ENCODE measurements around the gene EEF2KMT. TPM values are rescaled to one million over a fixed set of nuclear protein-coding genes. Genes with fewer than 3 reads are reported as not detected.

Gene EEF2KMT
- total RNA-seq, 1 donor from 2014 or later, result 2.8 TPM

DNA sequence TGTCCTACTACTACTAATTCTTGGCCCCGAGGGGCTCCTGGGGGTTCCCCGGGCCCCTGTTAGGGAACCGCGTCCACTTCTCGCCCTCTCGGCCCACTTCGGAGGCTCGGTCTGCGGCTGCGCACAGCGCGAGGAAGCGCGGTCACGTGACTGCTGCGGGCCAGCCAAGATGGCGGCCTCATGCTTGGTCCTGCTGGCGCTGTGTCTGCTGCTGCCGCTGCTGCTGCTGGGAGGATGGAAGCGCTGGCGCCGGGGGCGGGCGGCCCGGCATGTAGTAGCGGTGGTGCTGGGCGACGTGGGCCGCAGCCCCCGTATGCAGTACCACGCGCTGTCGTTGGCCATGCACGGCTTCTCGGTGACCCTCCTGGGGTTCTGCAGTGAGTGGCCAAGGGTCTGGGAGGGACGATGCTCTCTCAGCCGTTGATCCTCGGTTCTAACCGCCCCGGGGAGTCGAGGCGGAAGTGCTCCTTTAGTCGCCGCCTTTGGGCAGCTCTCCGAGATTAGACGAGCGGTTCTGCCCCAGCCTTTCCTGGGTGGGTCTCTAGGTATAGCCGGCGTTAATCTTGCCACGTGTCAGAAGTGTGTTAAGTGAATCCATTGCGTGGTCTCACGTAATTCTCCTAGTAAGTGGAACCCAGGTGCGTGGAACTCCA lies 25.8 kb downstream of the EEF2KMT start, which contains the start of gene ALG1:
Gene ALG1, plus strand, starts transcription at position 163 of the 653 bp plus-strand sequence. Its CDS starts 7 bp downstream, at position 170.
- intact Hi-C loops (cut with DNase I), result loop anchor here (5.0 kb wide), 2 partner anchors 40 to 115 kb away; partner anchors contain the start of genes NAGPA and SEC14L5
- peak; percentile 42 to 93 for DNase-seq (ENCODE audit: low spot score in 2 of 2)
- peak within 1 kb of the TSS; percentile 66 to 77 for H3K27ac ChIP-seq
- H3K4me3 ChIP-seq, result peak within 1 kb of the TSS; percentile 63 to 68
- H3K4me1 ChIP-seq, result peaks cover 0 to 10% of the 10 kb centered on the region in 2 donors
- TF ChIP-seq, protein P1, sequence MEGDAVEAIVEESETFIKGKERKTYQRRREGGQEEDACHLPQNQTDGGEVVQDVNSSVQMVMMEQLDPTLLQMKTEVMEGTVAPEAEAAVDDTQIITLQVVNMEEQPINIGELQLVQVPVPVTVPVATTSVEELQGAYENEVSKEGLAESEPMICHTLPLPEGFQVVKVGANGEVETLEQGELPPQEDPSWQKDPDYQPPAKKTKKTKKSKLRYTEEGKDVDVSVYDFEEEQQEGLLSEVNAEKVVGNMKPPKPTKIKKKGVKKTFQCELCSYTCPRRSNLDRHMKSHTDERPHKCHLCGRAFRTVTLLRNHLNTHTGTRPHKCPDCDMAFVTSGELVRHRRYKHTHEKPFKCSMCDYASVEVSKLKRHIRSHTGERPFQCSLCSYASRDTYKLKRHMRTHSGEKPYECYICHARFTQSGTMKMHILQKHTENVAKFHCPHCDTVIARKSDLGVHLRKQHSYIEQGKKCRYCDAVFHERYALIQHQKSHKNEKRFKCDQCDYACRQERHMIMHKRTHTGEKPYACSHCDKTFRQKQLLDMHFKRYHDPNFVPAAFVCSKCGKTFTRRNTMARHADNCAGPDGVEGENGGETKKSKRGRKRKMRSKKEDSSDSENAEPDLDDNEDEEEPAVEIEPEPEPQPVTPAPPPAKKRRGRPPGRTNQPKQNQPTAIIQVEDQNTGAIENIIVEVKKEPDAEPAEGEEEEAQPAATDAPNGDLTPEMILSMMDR (IDR thresholded peaks at IDR 0.05), result no peak
- H3K27me3 ChIP-seq, result no peaks in the 10 kb centered on the region
- H3K9me3 ChIP-seq, result no peaks in the 10 kb centered on the region
- H3K36me3 ChIP-seq, result peaks cover 15 to 17% of the 10 kb centered on the region in 2 donors

DNA sequence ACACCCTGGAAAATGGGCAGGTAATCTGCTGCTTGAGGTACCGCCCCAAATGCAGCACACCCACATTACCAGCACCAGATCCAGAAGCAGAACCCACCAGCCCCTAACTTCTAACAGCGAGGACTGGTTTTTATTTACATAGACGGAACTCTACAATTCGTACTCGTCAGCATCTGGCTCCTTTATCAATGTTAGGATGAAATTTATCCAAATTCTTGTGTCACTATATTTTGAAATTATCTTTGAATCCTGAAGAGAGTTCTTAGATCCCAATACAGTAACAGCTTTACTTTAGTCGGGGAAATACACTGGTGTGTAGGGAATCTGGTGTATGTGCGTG lies 26.3 kb downstream of the EEF2KMT start:
- H3K27ac ChIP-seq, result peak overlapping the region; percentile 66 to 77
- TF ChIP-seq, protein P1 (IDR thresholded peaks at IDR 0.05), result no peak
- H3K36me3 ChIP-seq, result peaks cover 13 to 16% of the 10 kb centered on the region in 2 donors
- peak overlapping the region; percentile 63 to 68 for H3K4me3 ChIP-seq
- intact Hi-C loops (cut with DNase I), result loop anchor here (5.0 kb wide), 2 partner anchors 39 to 114 kb away; partner anchors contain the start of genes NAGPA and SEC14L5
- DNase-seq (ENCODE audit: low spot score in 2 of 2), result peak in 1 of 2 donors; percentile 39
- H3K4me1 ChIP-seq, result peaks cover 0 to 10% of the 10 kb centered on the region in 2 donors
- H3K27me3 ChIP-seq, result no peaks in the 10 kb centered on the region
- no peaks in the 10 kb centered on the region for H3K9me3 ChIP-seq

GRCh38 chr16:5070431-5071186 lies 27.0 kb downstream of the EEF2KMT start:
- no peaks in the 10 kb centered on the region for H3K9me3 ChIP-seq
- peaks cover 6 to 10% of the 10 kb centered on the region in 2 donors for H3K36me3 ChIP-seq
- peak overlapping the region in 1 of 2 donors; percentile 63 for H3K4me3 ChIP-seq
- H3K27ac ChIP-seq, result peak overlapping the region; percentile 66 to 77
- H3K27me3 ChIP-seq, result no peaks in the 10 kb centered on the region
- peaks cover 0 to 10% of the 10 kb centered on the region in 2 donors for H3K4me1 ChIP-seq
- TF ChIP-seq, protein P1 (IDR thresholded peaks at IDR 0.05), result no peak
- intact Hi-C loops (cut with DNase I), result loop anchor here (5.0 kb wide), 2 partner anchors 38 to 113 kb away; partner anchors contain the start of genes NAGPA and SEC14L5
- DNase-seq (ENCODE audit: low spot score in 2 of 2), result peak in 1 of 2 donors; percentile 54

DNA sequence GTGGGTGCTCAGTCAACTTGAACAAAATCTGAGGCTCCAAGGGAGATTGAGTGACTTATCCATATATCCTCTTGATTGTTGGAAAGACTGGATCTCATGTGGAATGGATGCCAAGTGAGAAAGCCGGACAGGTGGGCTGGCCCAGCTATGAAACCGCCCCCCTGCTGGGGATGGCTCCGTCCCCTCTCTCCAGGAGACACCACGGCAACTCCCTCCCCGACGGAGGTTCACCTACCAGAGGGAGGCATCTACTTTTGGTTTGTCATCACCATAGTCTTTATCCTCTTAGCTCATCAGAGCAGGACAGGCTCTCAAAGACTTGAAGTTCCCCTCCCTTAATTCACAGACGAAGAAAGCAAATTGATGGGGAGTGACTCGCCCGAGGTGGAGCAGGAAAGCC lies 27.7 kb downstream of the EEF2KMT start:
- H3K27ac ChIP-seq, result no peak overlapping the region
- intact Hi-C loops (cut with DNase I), result loop anchor here (5.0 kb wide), 2 partner anchors 38 to 113 kb away; partner anchors contain the start of genes NAGPA and SEC14L5
- peaks cover 0 to 3% of the 10 kb centered on the region in 2 donors for H3K36me3 ChIP-seq
- no peaks in the 10 kb centered on the region for H3K27me3 ChIP-seq
- peaks cover 0 to 12% of the 10 kb centered on the region in 2 donors for H3K4me1 ChIP-seq
- TF ChIP-seq, protein P1 (IDR thresholded peaks at IDR 0.05), result no peak
- DNase-seq (ENCODE audit: low spot score in 2 of 2), result peak in 1 of 2 donors; percentile 54
- H3K4me3 ChIP-seq, result no peak overlapping the region
- H3K9me3 ChIP-seq, result no peaks in the 10 kb centered on the region

DNA sequence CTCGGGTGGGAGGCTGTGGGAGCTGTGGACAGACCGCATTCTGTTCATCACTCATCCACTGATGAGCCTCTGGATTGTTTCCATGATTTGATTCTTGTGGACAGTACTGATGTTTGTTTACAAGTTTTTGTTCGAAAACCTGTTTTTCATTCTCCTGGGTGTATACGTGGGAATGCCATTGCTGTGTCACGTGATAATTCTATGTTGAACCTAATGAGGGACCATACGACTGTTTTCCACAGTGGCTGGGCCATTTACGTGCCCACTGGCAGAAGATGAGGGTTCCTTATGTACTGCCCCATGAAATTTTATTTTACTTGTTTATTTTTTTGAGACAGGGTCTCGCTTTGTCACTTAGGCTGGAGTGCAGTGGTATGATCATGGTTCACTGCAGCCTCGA lies 28.5 kb downstream of the EEF2KMT start:
- intact Hi-C loops (cut with DNase I), result no loop called here
- no peaks in the 10 kb centered on the region for H3K27me3 ChIP-seq
- no peak overlapping the region for H3K27ac ChIP-seq
- DNase-seq (ENCODE audit: low spot score in 2 of 2), result no peak
- peaks cover 0 to 12% of the 10 kb centered on the region in 2 donors for H3K4me1 ChIP-seq
- H3K36me3 ChIP-seq, result no peaks in the 10 kb centered on the region
- TF ChIP-seq, protein P1 (IDR thresholded peaks at IDR 0.05), result no peak
- no peaks in the 10 kb centered on the region for H3K9me3 ChIP-seq
- no peak overlapping the region for H3K4me3 ChIP-seq
